KOPT-K1 (cell line): ENCODE results near the gene INO80E.
A peak's percentile ranks its signal among the peaks of the same experiment; 100 is the strongest.

ENCODE experiments used
- H3K27ac ChIP-seq: fragments of 200-600 bp; sonication (generic); 2 replicates; pipeline ENCODE4 v1.5.1; 2016; ENCODE audit warnings: antibody characterized with exemption, mild to moderate bottlenecking, low read depth, low read length; ENCODE audit not compliant: poor library complexity, severe bottlenecking
- H3K36me3 ChIP-seq: fragments of 200-600 bp; sonication (generic); 2 replicates; pipeline ENCODE4 v1.5.1; 2017; ENCODE audit warnings: antibody characterized with exemption, mild to moderate bottlenecking, low read length, moderate library complexity; ENCODE audit not compliant: insufficient read depth
- H3K9me3 ChIP-seq: fragments of 200-600 bp; sonication (generic); 2 replicates; pipeline ENCODE4 v1.5.1; 2017; ENCODE audit warnings: antibody characterized with exemption, low read length, mild to moderate bottlenecking; ENCODE audit not compliant: insufficient read depth, poor library complexity, severe bottlenecking

Gene INO80E

DNA sequence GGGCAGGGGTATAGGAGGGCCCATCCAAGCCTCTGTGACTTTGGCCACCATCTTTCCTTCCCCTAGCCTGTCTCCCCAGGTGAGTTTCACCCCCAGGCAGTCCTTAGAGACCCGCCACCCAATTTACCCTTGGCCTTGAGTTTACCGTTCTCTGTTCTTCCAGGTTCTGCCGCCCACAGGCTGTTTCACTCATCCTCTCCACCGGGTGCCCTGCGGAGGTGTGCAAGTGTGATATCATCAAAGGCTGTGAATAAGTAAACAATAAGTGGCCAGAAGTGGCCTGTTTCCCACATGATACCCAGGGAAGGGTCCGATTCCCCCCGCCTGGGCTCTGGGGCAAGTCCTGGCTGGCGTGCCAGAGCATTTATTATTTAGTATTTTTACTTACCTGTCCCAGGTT is 50.1 kb downstream of the INO80E start:
- Histone ChIP-seq H3K27ac (no peak overlapping the region), H3K9me3 (no peaks in the 10 kb centered on the region), H3K36me3 (no peaks in the 10 kb centered on the region)

DNA sequence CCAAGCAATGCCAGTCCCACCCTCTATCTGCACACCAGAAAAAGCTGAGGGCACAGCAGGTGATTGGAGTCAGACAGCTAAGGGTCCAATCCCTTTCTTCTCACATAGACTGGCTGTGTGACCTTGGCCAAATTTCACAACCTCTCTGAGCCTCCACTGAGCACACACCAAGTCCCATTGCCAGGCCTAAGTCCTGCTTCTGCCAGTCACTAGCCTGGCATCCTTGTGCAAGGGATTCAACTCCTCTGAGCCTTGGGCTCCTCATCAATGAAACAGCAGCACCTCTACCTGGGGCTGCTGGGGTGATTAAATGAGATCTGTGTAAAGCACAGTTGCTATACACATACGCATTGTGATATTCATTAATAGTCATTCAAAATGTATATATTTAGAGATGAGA is 50.5 kb downstream of the INO80E start:
- Histone ChIP-seq H3K9me3 (no peaks in the 10 kb centered on the region), H3K27ac (no peak overlapping the region), H3K36me3 (no peaks in the 10 kb centered on the region)

DNA sequence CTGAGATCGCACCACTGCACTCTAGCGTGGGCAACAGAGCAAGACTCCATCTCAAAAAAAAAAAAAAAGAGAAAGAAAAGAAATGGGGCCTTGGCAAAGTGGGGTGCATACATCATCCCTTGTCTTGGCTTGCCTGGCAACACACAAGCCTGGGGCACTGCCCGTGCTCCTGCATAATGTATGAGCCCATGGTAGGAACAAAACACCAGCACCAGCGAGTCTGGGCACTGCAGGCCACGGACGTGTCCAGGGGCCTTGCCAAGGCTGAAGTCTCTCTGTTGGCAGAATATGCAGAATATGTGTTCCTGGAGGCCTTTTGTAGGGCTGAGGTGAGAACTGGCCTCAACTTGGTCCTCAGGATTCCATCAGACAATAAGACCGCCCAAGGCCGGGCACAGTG is 53.8 kb downstream of the INO80E start:
- no peak overlapping the region for H3K27ac ChIP-seq
- no peaks in the 10 kb centered on the region for H3K36me3 ChIP-seq
- H3K9me3 ChIP-seq = no peaks in the 10 kb centered on the region

DNA sequence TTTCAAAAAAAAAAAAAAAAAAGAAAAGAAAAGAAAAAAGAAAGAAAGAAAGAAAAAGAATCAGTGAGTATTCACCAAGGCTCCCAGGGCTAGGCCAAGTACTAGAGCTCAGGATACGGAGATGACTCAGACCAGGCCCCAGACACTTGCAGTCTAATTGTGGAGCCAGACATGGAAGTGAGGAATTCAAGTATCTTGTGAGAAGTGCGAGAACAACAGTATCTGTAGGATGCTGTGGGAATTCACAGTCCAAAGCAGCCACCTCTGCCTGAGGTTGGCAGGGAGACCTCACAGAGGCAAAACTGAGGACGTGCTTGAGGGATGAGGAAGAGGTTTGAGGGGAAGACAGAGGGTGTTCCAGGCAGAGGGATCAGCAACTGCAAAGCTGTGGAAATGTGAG is 55.5 kb downstream of the INO80E start:
- Histone ChIP-seq H3K36me3 (no peaks in the 10 kb centered on the region), H3K9me3 (no peaks in the 10 kb centered on the region), H3K27ac (peak overlapping the region; percentile 92)

DNA sequence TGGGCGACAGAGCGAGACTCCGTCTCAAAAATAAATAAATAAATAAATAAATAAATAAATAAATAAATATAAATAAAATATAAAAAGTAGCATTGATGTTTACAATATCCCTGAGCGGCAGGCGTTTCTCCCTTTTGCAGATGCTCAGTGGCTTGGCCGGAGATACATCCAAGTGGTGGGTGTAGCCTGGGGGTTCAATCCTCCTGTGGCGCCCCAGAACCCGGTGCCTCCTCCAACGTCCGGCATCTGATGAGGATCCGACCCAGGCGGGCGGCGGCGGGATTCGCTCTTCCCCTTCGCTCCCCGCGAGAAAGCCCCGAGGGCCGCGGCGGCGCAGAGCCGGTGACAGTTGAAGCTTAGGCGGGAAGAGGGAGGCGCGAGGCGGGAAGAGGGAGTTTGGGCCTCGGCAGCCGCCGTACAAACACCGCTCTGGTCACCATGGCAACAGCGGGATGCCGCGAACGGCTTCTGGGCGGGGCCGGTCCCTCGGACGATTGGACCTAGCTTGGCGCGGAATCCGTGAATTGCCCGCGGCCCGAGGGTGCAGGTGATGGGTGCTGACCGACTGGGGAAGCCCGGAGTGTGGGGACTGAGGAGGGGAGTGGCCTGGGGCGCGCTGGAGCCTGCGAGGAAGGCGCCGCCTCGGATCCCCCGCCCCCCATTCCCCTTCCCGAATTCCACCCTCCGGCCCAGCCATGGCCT is 56.8 kb downstream of the INO80E start:
- Histone ChIP-seq H3K9me3 (no peaks in the 10 kb centered on the region), H3K36me3 (no peaks in the 10 kb centered on the region), H3K27ac (peak overlapping the region; percentile 92)

DNA sequence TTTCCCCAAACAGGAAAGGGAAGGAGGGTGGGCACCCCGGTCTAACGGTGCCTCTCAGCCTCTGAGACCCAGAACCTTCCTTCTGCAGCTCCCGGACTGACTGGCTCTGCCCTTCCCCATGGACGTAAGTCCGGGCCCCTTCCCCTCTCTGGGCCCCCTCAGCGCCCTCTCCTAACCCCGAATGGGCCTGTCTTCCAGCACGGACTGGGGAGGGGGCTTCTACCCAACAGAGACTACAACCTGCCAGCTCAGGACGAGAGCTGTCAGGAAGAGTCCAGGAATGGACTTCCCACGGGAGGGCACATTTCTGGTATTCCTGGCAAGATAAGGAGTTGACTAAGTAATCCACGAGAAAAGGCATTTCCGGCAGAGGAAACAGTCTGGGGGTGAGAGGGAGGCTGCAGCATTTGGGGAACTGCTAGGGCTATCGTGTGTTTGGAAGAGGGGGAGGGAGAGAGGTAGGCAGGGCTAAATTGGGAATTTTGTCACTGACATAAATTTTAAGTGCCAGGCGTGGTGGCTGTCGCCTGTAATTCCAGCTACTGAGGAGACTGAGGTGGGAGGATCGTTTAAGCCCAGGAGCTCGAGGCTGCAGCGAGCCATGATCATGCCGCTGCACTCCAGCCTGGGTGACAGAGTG is 57.5 kb downstream of the INO80E start:
- Histone ChIP-seq H3K27ac (peak overlapping the region; percentile 92), H3K9me3 (no peaks in the 10 kb centered on the region)

DNA sequence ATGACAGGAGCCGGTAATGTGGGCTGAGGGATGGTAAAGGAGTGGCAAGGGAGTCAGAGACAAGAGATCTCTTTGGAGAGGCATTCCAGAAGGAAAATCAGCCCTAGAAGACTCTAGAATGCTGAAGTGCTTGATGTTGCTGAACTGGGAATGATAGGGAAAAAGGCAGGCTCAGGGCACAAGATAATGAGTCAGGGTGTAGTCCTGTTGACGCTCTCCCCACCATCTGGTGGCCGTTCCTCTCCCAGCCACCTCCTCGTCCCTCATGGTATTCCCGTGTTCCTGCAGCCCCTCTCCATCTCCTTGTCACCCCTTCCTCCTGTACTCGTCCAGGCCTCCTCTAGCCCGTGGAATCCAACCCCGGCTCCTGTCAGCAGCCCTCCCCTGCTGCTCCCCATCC is 58.4 kb downstream of the INO80E start:
- Histone ChIP-seq H3K36me3 (no peaks in the 10 kb centered on the region), H3K9me3 (no peaks in the 10 kb centered on the region), H3K27ac (peak overlapping the region; percentile 18)

More for the DNA sequence above, 57.5 kb downstream of the INO80E start:
- H3K36me3 ChIP-seq = no peaks in the 10 kb centered on the region

DNA sequence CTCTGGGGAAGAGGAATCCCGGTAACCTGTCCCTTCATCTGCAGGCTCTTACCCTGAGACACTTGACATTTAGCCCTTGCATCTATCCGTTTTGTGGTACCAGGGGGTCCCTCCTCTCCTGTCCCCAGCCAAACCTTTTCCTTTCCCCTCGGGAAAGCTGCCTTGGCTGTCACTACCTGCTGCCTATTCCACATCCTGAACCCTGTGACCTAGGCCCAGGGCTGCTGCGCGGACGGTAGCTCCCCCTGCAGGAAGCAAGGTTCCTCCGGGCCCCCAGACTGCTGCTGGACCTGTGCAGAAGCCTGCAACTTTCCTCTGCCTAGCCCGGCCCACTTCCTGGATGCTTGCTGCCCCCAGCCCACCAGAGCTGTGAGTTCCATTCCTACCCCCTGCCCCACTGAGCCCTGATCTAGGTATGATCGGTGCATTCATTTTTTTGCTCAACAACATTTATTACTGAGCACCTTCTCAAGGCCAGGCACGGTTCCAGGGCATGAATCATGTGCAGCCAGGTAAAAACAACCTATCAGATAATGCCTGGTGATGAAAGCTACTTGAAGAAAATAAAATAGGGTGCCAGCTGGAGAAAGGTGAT is 59.0 kb downstream of the INO80E start:
- Histone ChIP-seq H3K27ac (peak overlapping the region; percentile 18), H3K9me3 (no peaks in the 10 kb centered on the region), H3K36me3 (no peaks in the 10 kb centered on the region)
